CD1c-positive myeloid dendritic cell (primary cell): ENCODE results near the gene PTCRA.
A peak's percentile ranks its signal among the peaks of the same experiment; 100 is the strongest.
"Not testable (repeated sequence)": the region's sequence is repeated elsewhere in the genome, so short reads cannot be mapped to it uniquely, and the experiment has no call there.

Source experiments
- DNase-seq: peaks from one replicate; pipeline ENCODE4 v3.0.0-alpha.2; 2016; ENCODE audit errors: extremely low spot score

PTCRA gene

DNA sequence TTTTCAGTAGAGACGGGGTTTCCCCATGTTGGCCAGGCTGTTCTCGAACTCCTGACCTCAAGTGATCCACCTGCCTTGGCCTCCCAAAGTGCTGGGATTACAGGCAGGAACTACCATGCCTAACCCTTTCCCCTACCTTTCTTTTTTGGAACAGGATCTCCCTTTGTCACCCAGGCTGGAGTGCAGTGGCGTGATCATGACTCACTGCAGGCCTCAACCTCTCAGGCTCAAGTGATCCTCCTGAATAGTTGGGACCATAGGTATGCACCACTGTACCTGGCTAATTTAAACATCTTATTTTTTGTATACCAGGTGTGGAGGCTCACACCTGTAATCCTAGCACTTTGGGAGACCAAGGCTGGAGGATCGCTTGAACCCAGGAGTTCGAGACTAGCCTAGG, 25.5 kb downstream of the PTCRA start:
- DNase-seq, result not testable (repeated sequence)

DNA sequence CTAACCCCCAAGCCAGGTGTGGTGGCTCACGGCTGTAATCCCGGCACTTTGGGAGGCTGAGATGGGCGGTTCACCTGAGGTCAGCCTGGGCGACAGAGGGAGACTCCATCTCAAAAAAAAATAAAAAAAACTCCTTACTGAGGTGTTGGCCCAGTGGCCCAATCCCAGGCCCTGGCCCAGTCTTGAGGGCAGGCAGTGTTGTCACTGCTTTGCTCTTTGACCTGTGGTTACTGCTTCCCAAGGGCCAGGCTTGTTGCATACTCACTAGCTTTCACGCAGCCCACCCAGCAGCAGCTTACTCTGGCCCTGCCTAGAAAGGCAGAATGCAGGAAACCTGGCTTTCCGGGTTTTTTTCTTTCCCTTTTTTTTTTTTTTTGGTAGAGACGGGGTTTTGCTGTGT, 26.6 kb downstream of the PTCRA start:
- no peak for DNase-seq

- DNase-seq, result no peak
These were observed 32.1 kb downstream of the PTCRA start for GRCh38 chr6:42947950-42948349.

DNA sequence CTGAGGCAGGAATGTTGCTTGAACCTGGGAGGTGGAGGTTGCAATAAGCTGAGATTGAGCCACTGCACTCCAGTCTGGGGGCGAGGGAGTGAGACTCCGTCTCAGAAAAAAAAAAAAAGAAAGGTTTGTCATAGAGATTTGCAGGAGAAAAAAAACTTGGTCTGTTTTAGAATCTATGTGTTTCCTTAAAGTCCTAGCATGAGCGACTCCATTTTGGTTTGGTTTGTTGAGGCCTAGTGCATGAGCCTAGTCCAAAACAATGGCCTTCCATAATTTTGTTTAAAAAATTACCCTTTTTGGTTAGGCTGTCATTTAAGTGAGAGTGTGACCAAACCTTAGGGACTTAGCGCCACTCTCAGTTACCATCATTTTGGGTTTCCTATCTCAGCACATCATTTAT, 36.5 kb downstream of the PTCRA start:
- no peak for DNase-seq

DNA sequence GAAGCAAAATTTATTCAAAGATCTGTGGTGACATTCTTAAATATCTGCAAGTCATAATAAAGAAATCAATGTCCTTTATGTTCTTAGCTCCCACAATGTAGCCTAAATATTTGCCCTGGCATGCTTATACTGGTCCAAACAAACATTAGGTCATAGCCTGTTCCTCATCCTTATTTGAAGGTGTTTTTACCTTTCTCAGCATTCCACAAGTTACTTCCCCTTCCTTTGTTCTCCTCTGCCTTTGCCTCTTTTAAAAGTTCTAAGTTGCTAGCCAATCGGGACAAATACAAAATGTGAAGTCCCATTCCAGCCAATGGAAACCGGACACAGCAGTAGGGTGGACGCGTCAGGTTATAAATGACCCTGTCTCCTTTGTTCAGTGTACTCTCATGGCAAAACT, 38.6 kb downstream of the PTCRA start:
- not testable (repeated sequence) for DNase-seq

DNA sequence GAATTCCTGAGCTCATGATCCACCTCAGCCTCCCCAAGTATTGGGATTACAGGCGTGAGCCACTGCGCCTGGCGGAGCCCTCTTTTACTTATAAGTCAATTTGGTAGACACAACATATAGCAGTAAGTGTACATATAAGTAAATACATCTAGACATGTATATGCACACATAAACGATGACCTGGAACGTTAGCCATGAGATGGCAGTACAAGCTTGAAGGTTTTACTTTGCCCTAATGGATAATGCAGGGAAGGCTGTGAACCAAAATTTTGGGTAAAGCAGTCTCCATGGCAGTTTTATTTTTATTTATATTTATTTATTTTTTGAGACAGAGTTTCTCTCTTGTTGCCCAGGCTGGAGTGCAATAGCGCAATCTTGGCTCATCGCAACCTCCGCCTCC, 42.3 kb downstream of the PTCRA start:
- DNase-seq, result no peak

DNA sequence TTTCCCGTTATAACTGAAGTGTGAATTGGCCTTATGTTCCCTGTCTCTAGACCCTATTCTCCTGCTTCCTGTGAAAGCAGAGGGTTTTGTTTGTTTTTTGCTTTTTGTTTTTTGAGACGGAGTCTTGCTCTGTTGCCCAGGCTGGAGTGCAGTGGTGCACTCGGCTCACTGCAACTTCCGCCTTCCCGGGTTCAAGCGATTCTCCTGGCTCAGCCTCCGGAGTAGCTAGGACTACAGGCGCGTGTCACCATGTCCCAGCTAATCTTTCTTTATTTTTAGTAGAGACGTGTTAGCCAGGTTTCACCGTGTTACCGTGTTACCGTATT, 44.0 kb downstream of the PTCRA start:
- no peak for DNase-seq

DNA sequence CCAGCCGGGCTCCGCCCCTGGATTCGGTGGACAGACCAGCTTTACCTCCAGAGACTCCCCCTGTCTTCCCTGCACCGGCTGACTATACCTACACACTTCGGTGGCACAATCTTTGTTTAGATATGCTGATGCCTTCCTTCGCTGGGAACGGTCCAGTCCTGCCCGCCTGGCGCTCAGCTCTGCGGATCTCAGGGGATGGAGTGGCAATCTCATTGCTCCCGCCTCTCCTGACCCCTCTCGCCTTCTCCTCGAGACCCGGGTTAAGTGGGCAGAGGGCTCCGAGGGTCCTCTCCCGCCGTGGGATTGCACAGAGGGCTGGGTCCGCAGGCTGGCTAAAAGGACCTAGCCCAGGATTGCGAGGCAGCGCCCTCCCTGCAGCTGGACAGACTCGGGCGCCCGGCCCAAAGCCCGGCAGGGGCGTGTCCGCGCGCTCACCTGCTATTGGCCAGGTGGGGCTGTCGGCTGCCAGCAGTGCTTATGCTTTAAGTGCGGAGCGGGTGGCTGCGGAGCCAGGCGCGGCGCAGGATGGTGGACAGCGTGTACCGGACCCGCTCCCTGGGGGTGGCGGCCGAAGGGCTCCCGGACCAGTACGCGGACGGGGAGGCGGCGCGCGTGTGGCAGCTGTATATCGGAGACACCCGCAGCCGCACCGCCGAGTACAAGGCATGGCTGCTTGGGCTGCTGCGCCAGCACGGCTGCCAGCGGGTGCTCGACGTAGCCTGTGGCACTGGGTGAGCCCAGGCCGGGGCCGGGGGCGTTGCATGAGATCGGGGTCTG, 44.6 kb downstream of the PTCRA start, which contains the start of gene GNMT:
Gene GNMT (plus strand): TSS at position 512 of the 777 bp plus-strand sequence. CDS start 14 bp downstream, at position 526.
- DNase-seq, result peak; percentile 11

GRCh38 chr6:42961020-42961470, 45.2 kb downstream of the PTCRA start:
- no peak for DNase-seq

GRCh38 chr6:42962096-42962495, 46.2 kb downstream of the PTCRA start:
- no peak for DNase-seq

GRCh38 chr6:42962502-42963178, 46.8 kb downstream of the PTCRA start:
- no peak for DNase-seq

DNA sequence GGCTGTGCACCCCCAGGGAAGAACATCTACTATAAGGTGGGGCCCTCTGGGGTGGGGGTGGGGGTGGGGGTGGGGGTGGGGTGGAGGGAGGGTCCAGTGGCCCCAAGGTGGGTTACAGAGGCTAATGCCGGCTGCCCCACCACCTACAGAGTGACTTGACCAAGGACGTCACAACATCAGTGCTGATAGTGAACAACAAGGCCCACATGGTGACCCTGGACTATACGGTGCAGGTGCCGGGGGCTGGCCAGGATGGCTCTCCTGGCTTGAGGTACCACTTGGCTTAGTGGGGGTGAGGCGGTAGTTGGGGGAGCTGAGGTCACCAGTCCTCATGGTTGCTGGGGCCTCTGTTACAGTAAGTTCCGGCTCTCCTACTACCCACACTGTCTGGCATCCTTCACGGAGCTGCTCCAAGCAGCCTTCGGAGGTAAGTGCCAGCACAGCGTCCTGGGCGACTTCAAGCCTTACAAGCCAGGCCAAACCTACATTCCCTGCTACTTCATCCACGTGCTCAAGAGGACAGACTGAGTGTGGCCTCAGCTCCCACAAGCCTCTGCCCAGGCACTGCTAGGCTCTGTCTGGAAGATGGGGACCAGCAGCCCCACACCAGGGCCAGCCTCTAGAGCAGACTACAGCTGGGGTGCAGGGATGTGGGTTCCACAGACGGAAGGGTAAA, 47.5 kb downstream of the PTCRA start:
- DNase-seq, result no peak

DNA sequence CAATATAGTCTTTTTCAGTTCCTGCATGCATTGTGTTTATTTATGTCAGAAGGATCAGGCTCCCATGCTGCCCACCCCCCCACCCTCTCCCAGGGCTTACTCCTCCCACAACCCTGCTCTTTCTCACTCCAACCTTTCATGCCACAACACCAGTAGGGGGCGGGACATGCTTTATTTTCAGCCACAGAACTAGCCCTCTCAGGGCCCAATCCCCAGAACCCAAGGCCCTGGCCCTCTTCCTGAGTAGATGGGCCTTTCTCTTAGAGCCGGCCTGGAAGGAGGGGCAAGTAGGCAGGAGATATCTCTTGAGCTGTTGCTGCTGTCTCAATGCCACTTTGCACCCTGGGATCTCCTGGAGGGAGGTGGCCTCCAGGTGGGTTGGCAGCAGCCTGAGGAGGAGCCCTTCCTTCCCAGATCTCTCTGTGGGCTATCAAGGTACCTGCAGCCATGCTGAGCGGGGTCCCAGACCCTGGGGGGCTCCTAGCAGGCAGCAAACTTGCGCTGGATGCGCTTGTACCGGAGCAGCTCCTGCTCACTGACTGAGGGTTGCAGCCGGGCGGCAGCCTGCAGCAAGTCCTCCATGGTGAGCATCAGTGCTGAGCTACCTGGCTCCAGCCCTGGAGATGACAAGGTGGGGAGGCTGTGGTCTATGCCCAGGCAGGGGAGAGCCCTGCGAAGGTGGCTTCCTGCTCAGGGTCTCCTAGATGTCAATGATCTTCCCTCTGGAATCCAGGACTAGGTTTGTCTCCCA, 48.2 kb downstream of the PTCRA start:
- peak; percentile 43 for DNase-seq

DNA sequence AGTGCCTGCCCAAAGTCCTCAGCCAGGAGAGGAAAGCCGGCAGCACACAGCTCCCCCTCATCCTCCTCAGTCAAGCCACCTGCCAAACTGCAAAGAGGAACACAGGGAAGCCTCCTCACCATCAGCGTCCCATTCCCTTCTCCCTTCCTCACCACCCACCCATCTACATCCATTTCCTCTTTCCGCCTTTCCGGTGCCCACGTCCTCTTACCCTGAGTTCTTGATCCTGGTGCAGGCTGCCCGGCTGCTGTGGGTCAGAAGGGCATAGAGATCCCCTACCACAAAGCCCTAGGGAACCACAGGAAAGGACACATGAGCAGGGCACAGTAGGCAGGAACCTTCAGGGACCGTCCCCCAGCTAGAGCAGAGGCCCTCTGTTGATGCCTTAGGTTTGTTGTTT, 50.7 kb downstream of the PTCRA start:
- peak; percentile 68 for DNase-seq

DNA sequence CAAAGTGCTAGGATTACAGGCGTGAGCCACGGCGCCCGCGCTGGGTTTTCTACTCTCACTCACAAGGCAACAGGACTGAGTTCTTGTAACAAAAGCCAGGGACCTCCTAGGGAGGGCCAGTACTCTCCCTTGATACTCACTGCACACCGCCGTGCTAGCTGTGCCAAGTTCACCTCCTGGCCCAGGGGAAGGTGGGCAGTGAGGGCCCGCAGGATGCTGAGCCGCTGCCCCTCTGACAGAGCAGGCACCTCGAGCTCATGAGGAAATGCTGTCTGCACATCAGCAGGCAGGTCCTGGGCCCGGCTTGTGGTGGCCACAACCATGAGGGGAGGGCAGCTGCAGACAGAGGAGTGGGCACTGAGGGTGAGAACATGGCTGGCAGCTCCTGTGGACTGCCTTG, 51.4 kb downstream of the PTCRA start:
- DNase-seq, result no peak

- no peak for DNase-seq
These were observed 52.4 kb downstream of the PTCRA start for GRCh38 chr6:42968126-42968701.

DNA sequence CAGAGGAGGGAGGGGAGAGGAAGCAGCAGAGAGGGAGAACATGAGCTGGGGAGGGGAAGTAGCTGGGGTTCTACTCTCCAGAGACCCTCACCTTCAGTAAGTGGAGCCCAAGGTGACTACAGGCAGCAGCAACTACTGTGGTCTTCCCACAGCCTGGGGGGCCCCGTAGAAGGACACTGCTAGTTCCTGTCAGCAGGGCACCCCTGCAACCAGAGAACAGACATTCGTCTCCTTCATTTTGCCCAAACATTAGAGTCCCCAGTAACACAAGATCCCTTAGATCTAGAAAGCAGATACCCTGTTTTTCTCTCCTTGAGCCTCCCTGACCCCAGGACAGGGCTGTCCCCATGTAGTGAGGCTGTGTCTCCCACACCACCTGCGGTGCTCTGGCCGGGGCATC, 52.9 kb downstream of the PTCRA start:
- DNase-seq, result no peak

GRCh38 chr6:42969431-42969830, 53.6 kb downstream of the PTCRA start:
- DNase-seq, result no peak

DNA sequence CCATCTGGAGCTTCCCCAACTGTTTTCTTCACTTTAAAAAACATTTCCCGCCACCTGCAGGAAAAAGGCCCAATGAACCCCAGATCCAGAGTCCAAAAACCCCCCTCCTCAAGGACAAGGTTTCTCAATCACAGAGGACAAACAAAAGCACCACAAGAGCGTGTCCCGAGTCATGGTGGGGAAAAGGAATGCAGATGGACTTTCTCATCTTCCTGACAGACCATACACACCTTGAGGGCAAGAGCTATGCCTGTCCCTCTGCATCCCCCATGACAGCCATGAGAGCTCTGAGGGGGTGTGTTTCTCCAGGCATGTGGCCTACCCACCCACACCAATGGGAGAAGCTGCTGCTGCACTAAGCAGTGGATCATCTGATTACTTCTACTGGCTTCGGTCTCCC, 54.1 kb downstream of the PTCRA start:
- DNase-seq, result no peak

GRCh38 chr6:42970871-42971612, 55.2 kb downstream of the PTCRA start:
- peak; percentile 21 for DNase-seq

DNA sequence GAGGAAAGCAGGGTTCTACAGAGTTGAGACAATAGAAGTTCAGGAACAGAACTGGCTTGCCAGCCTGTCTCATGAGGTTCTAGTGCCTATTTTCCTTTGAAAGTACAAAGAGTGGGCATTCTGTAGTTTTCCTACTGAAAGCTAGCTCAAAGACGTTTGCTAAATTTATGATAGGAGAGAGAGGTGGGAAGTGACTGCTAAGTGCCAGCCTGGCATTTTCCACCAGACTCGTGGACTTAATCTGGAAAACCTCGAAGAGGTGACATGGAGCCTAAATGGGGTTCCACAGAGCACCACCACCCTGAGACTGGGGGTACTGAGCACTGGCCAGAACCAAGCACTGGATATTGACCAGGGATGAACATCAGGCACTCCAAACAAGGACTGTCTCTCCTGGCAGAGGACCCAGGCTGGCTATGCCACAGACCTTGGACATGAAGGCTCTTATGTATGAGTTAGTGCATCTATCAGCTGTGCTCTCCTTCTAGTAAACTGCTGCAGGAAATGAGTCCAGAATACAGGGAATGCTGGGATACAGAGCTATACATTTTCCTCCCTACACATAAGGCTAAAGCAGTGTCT, 56.0 kb downstream of the PTCRA start:
- DNase-seq, result no peak
